Kidney (tissue), 14 donors: ENCODE data around the gene CEP170. TPM values are rescaled to one million over a fixed set of nuclear protein-coding genes. Genes with fewer than 3 reads are reported as not detected.
"Not testable (repeated sequence)": the region's sequence is repeated elsewhere in the genome, so short reads cannot be mapped to it uniquely, and the experiment has no call there.

Experiments
- DNase-seq, 5 donors: peaks; one replicate each; pipeline ENCODE4 v3.0.0-alpha.2; 2013 to 2020
- FAIRE-seq: peaks from 2 replicates; lab custom pipeline; 2012; peaks lifted over from hg19 to GRCh38; lab: Jason Lieb, UNC
- H3K27ac ChIP-seq, 2 donors: one replicate each; pipeline ENCODE4 v1.7.0; 2013; ENCODE audit warnings: low read depth in 2 of 2, low read length in 2 of 2, inconsistent platforms in 1 of 2
- H3K27me3 ChIP-seq: one replicate; pipeline ENCODE4 v1.7.1; 2013; ENCODE audit warnings: low read length, inconsistent platforms; ENCODE audit not compliant: control insufficient read depth, insufficient read depth
- H3K36me3 ChIP-seq, 3 donors: one replicate each; pipeline versions ENCODE4 v1.7.0 to v1.7.1; 2013; ENCODE audit warnings: low read length in 3 of 3, control low read depth in 1 of 3, inconsistent platforms in 1 of 3; ENCODE audit not compliant: insufficient read depth in 3 of 3, control insufficient read depth in 2 of 3
- H3K4me1 ChIP-seq, 3 donors: one replicate each; pipeline versions ENCODE4 v1.7.0 to v1.7.1; 2013; ENCODE audit warnings: low read length in 3 of 3, inconsistent platforms in 1 of 3, low read depth in 1 of 3; ENCODE audit not compliant: control insufficient read depth in 2 of 3, insufficient read depth in 2 of 3
- H3K4me3 ChIP-seq, 3 donors: one replicate each; pipeline versions ENCODE4 v1.7.0 to v1.8.1; 2013; ENCODE audit warnings: low read length in 3 of 3, control low read depth in 1 of 3, inconsistent platforms in 1 of 3
- H3K9ac ChIP-seq, 3 donors: one replicate each; pipeline versions ENCODE4 v1.7.0 to v1.7.1; 2013; ENCODE audit warnings: low read length in 3 of 3, control low read depth in 1 of 3, inconsistent platforms in 1 of 3
- H3K9me3 ChIP-seq, 3 donors: one replicate each; pipeline versions ENCODE4 v1.7.0 to v1.7.1; 2013; ENCODE audit warnings: low read length in 3 of 3, control low read depth in 1 of 3, inconsistent platforms in 1 of 3; ENCODE audit not compliant: control insufficient read depth in 2 of 3, insufficient read depth in 1 of 3
- intact Hi-C: fragments of 100-400 bp; cut with DNase I; formaldehyde crosslinking; loops from one replicate; pipeline ENCODE4 v1.11.1; 2022
- polyA plus RNA-seq: library from polyadenylated mRNA; stranded (reverse); fragments of 350-450 nt; fragmentation: Illumina TruSeq; extraction: RNeasy Lipid Tissue Mini Kit (QIAGEN cat#74804); gene quantifications from one replicate; pipeline ENCODE4 v1.2.3, GENCODE V29; 2014; ENCODE audit warnings: low read depth, low replicate concordance; ENCODE audit not compliant: insufficient read depth
- total RNA-seq: library from RNA; stranded (reverse); fragmentation: NEBNext Ultra II Directional; extraction: Animal tissue kit (Norgen Biotek cat#: 25700); gene quantifications from one replicate; pipeline ENCODE4 v1.2.1, GENCODE V29; 2021
- TF ChIP-seq, protein P1 (sequence below): IDR thresholded peaks from 3 replicates; pipeline ENCODE4 v1.5.1; 2012; ENCODE audit warnings: mild to moderate bottlenecking, moderate library complexity, borderline replicate concordance; ENCODE audit not compliant: insufficient read depth; ENCODE audit errors: extremely low read depth
- donor health status: control.
- donor health status: control.
- donor health status: control.
- donor health status: control.
- donor health status: control.
- donor health status: DM: yes; HTN: yes; CAD: no.
- donor health status: Normal renal cell carcinoma (clear cell type).

CEP170 gene
- total and polyA plus RNA-seq, 2 donors from 2014 or later = 6.8 to 43.2 TPM

DNA sequence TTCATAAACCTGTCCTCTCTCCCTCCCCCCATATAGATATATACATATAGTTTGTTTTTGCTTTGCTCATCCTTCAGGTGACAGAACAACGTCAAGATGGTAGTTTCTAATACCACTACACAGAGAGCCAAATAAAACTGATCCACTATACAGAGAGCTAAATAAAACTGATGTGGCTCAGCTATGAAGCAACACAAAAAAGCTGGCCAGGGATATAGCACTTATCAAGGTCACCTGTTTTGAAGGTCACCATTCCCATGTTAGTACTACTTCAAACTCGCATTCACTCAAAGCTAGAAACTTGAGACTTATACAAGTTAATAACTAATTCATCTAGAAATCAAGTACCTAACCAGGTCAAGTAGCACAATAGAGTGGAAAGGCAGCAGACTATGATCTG lies 61.8 kb downstream of the CEP170 start:
- H3K4me3 ChIP-seq, H3K27ac ChIP-seq, DNase-seq, H3K9me3 ChIP-seq, H3K4me1 ChIP-seq, FAIRE-seq, H3K36me3 ChIP-seq, H3K27me3 ChIP-seq, H3K9ac ChIP-seq, intact Hi-C loops: not testable (repeated sequence)

DNA sequence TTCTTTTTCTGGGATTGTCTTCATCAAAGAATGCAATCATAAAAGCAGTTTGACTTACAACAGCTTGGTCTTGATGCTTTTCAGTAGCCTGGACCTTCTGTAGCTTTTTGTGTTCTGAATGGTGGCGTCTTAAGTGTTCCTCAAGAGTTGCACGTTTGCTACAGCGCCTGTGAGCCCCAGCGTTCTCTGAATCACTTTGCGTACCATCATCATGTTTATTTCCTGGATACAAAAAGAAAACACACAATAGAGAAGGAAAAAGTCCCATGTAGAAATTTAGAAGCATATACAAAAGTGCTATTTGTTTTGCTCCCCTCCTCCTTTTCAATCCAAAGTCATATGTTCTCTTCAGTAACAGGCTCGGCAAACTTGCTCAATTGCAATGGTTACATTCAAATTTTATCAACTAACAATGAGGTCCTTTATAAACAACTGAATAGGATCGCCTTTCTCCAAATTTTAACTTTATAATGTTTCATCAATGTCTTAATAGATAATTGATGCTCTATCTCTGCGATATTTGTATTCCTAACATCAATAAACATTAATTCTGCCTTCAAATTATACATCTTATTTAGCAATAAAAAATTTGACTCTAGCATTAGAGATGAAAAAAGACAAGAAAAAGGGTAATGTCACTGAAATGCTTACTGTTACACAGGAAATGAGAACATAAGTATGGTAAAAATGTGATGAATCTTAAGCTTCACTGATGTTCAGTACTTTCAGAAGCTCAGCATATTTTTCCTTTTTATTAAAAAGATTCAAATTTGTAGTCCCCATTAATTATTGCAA lies 68.7 kb downstream of the CEP170 start:
- H3K36me3 ChIP-seq, H3K4me1 ChIP-seq, H3K9ac ChIP-seq, FAIRE-seq, DNase-seq, H3K4me3 ChIP-seq, intact Hi-C loops, H3K9me3 ChIP-seq, H3K27ac ChIP-seq, H3K27me3 ChIP-seq: not testable (repeated sequence)

DNA sequence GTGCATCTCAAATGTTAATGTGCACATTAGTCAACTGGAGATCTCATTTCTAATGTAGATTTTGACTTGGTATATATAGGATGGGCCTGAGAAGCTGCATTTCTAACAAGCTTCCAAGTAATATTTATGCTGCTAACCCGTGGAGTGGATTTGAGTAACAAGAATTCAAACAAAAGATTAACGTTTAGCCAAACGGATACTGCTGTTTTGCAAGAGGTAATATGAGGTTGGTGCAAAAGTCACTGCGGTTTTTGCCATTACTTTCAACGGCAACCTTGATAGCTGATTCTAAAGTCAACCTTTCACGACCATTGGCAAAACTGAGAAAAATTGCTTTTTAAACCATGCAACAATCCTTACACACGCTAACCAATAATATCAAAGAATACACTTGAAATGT lies 70.3 kb downstream of the CEP170 start:
- FAIRE-seq, H3K27ac ChIP-seq, H3K4me3 ChIP-seq, H3K4me1 ChIP-seq, DNase-seq, H3K36me3 ChIP-seq, H3K9me3 ChIP-seq, H3K27me3 ChIP-seq, H3K9ac ChIP-seq, intact Hi-C loops: not testable (repeated sequence)

DNA sequence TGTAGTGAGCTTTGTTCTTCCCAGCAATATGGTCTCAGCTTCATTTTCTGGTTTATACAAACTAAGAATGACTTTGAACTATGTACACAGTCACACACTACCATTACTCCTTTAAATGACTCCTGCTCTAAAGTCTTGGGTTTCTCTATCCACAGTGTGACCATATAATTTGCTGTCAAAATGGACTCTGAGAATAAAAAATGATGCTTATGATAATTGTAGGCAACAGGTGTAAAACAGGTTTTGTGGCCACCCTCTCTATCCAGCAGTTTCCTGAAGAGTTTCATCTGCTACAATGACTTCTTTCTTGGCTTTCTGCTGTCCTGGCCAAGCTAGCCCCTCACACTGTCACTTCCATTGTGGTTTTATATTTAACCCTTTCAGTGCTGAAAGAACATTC lies 71.4 kb downstream of the CEP170 start:
- H3K9me3 ChIP-seq, H3K27ac ChIP-seq, H3K4me3 ChIP-seq, H3K4me1 ChIP-seq, intact Hi-C loops, H3K9ac ChIP-seq, H3K27me3 ChIP-seq, DNase-seq, FAIRE-seq, H3K36me3 ChIP-seq: not testable (repeated sequence)

DNA sequence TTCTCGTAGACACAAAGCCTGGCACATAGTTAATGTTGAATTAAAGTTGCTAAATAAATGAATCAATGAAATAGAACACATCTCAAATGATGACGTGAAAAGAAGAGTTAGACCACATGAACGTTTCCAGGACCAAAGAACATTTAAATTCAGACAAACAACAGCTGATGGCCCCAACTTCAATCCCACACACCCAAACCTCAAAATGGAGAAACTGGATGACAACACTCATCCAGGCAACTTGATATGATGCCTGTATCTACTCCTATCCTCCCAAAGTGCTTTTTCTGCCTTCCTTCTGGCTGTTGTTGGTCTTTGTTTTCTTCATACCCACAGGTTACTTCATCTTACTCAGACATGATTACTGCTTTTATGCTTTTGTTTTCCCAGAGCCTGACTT lies 71.9 kb downstream of the CEP170 start:
- H3K4me3 ChIP-seq, H3K9me3 ChIP-seq, FAIRE-seq, H3K27ac ChIP-seq, DNase-seq, H3K4me1 ChIP-seq, H3K36me3 ChIP-seq, H3K27me3 ChIP-seq, H3K9ac ChIP-seq, intact Hi-C loops: not testable (repeated sequence)

DNA sequence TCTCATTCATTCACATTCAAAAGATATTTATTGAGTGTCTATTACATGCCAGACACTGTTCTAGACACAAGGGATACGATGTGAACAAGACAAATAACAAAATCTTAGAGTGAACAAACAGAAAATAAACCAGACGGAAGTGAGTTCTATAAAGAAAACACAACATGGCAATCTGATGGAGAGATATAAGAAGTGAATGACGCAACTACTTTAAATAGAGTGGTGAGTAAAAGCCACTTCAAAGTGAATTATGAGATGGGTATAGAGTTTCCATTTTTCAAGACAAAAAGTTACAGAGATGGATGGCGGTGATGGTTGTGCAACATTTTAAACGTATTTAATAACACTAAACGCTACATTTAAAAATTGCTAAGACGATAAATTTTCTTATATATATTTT lies 75.4 kb downstream of the CEP170 start:
- TF ChIP-seq, protein P1, sequence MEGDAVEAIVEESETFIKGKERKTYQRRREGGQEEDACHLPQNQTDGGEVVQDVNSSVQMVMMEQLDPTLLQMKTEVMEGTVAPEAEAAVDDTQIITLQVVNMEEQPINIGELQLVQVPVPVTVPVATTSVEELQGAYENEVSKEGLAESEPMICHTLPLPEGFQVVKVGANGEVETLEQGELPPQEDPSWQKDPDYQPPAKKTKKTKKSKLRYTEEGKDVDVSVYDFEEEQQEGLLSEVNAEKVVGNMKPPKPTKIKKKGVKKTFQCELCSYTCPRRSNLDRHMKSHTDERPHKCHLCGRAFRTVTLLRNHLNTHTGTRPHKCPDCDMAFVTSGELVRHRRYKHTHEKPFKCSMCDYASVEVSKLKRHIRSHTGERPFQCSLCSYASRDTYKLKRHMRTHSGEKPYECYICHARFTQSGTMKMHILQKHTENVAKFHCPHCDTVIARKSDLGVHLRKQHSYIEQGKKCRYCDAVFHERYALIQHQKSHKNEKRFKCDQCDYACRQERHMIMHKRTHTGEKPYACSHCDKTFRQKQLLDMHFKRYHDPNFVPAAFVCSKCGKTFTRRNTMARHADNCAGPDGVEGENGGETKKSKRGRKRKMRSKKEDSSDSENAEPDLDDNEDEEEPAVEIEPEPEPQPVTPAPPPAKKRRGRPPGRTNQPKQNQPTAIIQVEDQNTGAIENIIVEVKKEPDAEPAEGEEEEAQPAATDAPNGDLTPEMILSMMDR = no peak
- no peak for FAIRE-seq
- Histone ChIP-seq H3K9ac (no peak overlapping the region), H3K36me3 (no peaks in the 10 kb centered on the region), H3K4me1 (no peaks in the 10 kb centered on the region), H3K27ac (no peak overlapping the region), H3K9me3 (no peaks in the 10 kb centered on the region), H3K4me3 (no peak overlapping the region), H3K27me3 (no peaks in the 10 kb centered on the region)
- DNase-seq = no peak
- intact Hi-C loops = no loop called here

DNA sequence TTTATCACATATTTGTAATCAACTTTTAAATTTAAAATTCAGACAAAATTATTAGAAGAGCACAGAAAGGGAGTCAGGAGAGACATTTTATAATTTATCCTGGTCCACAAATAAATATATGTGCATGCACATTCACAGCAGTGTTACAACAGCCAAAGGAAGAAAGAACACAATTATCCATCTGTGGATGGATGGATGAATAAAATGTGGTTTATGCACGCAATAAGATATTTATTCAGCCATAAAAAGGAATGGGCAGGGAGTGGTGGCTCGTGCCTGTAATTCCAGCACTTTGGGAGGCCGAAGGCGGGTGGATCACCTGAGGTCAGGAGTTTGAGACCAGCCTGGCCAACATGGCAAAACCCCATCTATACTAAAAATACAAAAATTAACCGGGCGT lies 77.3 kb downstream of the CEP170 start:
- H3K27me3 ChIP-seq, H3K9me3 ChIP-seq, FAIRE-seq, H3K4me3 ChIP-seq, H3K9ac ChIP-seq, DNase-seq, H3K36me3 ChIP-seq, intact Hi-C loops, H3K4me1 ChIP-seq, H3K27ac ChIP-seq: not testable (repeated sequence)
